IgD-negative memory B cell (primary cell): Measurements from ENCODE around the gene SOX21. TPM values are rescaled to one million over a fixed set of nuclear protein-coding genes. Genes with fewer than 3 reads are reported as not detected.

Experiments
- H3K27ac Mint-ChIP-seq, 3 donors: one replicate each; pipeline ENCODE4 v1.8.0; 2020 to 2022; ENCODE audit warnings: mild to moderate bottlenecking in 3 of 3, mixed read lengths in 3 of 3, moderate library complexity in 1 of 3
- H3K27me3 Mint-ChIP-seq: one replicate; pipeline ENCODE4 v1.8.0; 2021; ENCODE audit warnings: mixed read lengths
- H3K36me3 Mint-ChIP-seq: one replicate; pipeline ENCODE4 v1.8.0; 2020; ENCODE audit warnings: mild to moderate bottlenecking, mixed read lengths
- H3K4me1 Mint-ChIP-seq, 3 donors: one replicate each; pipeline ENCODE4 v1.8.0; 2020 to 2022; ENCODE audit warnings: mixed read lengths in 3 of 3, mild to moderate bottlenecking in 1 of 3
- H3K4me3 Mint-ChIP-seq, 4 donors: one replicate each; pipeline ENCODE4 v1.8.0; 2020 to 2022; ENCODE audit warnings: mild to moderate bottlenecking in 4 of 4, mixed read lengths in 4 of 4, moderate library complexity in 3 of 4
- H3K9me3 Mint-ChIP-seq, 3 donors: one replicate each; pipeline ENCODE4 v1.8.0; 2020 to 2021; ENCODE audit warnings: mixed read lengths in 3 of 3, mild to moderate bottlenecking in 1 of 3
- polyA plus RNA-seq: library from polyadenylated mRNA; unstranded; fragments of 300-500 nt; fragmentation: Illumina TruSeq; gene quantifications from one replicate; pipeline ENCODE4 v1.2.3, GENCODE V29; 2021

The SOX21 gene
- polyA plus RNA-seq, 1 donor from 2014 or later, result not detected

- peaks cover 0 to 3% (median 2%) of the 10 kb centered on the region in 3 donors for H3K4me1 Mint-ChIP-seq
- peaks cover 78% of the 10 kb centered on the region for H3K27me3 Mint-ChIP-seq
- peak overlapping the region in 2 of 3 donors; percentile 39 to 51 for H3K27ac Mint-ChIP-seq
- no peaks in the 10 kb centered on the region for H3K36me3 Mint-ChIP-seq
- peaks cover 0 to 23% (median 6%) of the 10 kb centered on the region in 3 donors for H3K9me3 Mint-ChIP-seq
- peak overlapping the region in 1 of 4 donors; percentile 65 for H3K4me3 Mint-ChIP-seq
Observed at GRCh38 chr13:94704377-94705080, 7.8 kb downstream of the SOX21 start.

DNA sequence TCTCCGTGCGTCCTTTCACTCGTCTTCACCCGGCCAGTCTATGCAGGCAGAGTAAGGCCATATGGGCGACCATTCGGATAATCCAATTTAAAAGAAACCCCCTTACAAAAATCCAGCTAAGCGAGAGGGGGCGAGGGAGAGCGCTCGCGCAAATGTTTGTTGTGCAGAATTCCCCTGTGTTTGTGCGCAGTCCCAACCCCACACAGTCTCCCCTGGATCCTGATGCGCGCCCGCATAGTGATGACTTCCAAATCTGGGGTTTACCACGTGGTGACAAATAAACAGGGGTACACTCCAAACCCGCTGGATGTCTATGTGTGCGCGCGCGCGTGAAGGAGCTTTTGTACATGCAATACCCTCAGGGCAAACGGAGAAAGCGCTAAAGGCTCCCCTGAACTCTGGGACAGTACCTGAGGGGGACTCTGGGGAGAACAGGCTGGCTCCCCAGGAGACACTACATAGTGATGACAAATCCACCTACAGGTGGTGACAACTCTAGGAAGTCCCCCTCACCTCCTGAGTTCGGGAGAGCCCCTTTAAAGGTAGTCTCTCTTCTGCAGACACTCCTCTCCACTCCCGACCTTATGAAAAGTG lies 8.5 kb downstream of the SOX21 start:
- no peak overlapping the region for H3K4me3 Mint-ChIP-seq

GRCh38 chr13:94703271-94703670 lies 9.1 kb downstream of the SOX21 start:
- Mint-ChIP-seq H3K27ac (peak overlapping the region in 2 of 3 donors; percentile 29 to 62), H3K4me1 (peaks cover 0 to 3% (median 0%) of the 10 kb centered on the region in 3 donors), H3K9me3 (peaks cover 0 to 19% (median 6%) of the 10 kb centered on the region in 3 donors), H3K27me3 (peaks cover 73% of the 10 kb centered on the region), H3K4me3 (peak overlapping the region in 1 of 4 donors; percentile 44), H3K36me3 (no peaks in the 10 kb centered on the region)

More for the DNA sequence above, 8.5 kb downstream of the SOX21 start:
- Mint-ChIP-seq H3K4me1 (peaks cover 0 to 3% (median 2%) of the 10 kb centered on the region in 3 donors), H3K27ac (peak overlapping the region in 2 of 3 donors; percentile 39 to 62), H3K36me3 (no peaks in the 10 kb centered on the region), H3K27me3 (peaks cover 74% of the 10 kb centered on the region), H3K9me3 (peaks cover 0 to 21% (median 6%) of the 10 kb centered on the region in 3 donors)

GRCh38 chr13:94702181-94703041 lies 9.9 kb downstream of the SOX21 start:
- Mint-ChIP-seq H3K4me3 (no peak overlapping the region), H3K27ac (no peak overlapping the region), H3K4me1 (peaks cover 0 to under 1% (median 0%) of the 10 kb centered on the region in 3 donors), H3K36me3 (no peaks in the 10 kb centered on the region), H3K9me3 (peaks cover 0 to 13% (median 6%) of the 10 kb centered on the region in 3 donors), H3K27me3 (peaks cover 66% of the 10 kb centered on the region)

DNA sequence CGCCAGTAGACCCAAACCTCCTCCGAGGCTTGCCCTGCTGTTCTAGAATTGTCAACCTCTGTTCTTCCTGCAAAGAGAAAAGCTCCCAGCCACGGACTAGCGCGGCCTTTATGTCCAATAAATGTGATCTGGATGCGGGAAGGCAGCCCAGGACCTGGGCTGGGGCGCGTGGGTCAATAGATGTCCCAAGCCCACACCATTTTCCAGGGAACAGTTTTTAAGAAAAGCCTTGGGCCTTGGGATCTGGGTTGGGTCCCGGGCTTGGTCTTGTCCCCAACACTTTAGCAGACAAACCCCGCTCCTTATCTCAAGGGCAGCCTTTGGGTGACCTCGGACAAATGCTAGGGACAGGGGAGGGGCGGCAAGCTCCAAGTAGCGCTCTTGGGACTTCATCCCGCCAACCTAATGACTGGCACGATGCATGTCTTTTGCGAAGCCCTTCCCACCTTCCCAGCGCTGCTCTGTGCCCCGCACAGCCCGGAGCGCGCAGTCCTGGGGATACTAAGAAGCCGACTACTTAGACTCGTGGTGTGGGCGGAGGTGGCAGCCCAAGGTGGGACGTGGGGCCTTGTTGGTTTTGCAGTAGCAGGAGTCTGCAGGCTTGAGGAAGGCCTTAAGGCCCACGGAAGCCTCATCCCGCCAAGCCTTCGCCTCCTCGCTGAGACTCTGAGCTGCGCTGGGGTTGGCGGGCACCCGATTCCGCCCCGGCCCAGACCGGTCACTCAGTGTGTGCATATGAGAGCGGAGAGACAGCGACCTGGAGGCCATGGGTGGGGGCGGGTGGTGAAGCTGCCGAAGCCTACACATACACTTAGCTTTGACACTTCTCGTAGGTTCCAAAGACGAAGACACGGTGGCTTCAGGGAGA lies 10.8 kb downstream of the SOX21 start:
- peaks cover 0 to 2% (median 0%) of the 10 kb centered on the region in 3 donors for H3K4me1 Mint-ChIP-seq
- peaks cover 0 to 11% (median 6%) of the 10 kb centered on the region in 3 donors for H3K9me3 Mint-ChIP-seq
- H3K36me3 Mint-ChIP-seq, result peaks cover 3% of the 10 kb centered on the region
- H3K27me3 Mint-ChIP-seq, result peaks cover 62% of the 10 kb centered on the region
- H3K4me3 Mint-ChIP-seq, result no peak overlapping the region
- H3K27ac Mint-ChIP-seq, result no peak overlapping the region

DNA sequence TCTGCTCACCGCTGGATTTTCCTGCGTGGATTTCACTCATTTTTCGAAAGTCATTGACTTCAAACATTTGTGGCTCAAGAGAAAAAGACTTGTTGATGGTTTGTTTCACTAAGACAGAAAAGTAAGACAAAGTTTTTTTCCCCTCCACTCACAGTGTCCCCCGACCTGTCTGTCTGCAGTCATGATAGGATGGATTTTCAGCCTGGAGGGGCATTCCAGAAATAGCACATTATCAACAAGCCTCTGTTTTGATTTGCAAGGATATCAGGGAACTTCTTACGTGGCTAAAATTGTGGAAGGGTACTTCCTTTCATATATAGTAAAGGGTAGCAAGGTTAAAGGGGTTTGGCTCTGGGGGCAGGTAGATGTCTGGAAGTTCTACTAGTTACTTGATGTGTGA lies 11.8 kb downstream of the SOX21 start:
- H3K27ac Mint-ChIP-seq, result no peak overlapping the region
- H3K4me3 Mint-ChIP-seq, result no peak overlapping the region
- H3K27me3 Mint-ChIP-seq, result peaks cover 61% of the 10 kb centered on the region
- H3K36me3 Mint-ChIP-seq, result peaks cover 3% of the 10 kb centered on the region
- H3K9me3 Mint-ChIP-seq, result peaks cover 0 to 8% (median 6%) of the 10 kb centered on the region in 3 donors
- H3K4me1 Mint-ChIP-seq, result peaks cover 0 to 2% (median 0%) of the 10 kb centered on the region in 3 donors

DNA sequence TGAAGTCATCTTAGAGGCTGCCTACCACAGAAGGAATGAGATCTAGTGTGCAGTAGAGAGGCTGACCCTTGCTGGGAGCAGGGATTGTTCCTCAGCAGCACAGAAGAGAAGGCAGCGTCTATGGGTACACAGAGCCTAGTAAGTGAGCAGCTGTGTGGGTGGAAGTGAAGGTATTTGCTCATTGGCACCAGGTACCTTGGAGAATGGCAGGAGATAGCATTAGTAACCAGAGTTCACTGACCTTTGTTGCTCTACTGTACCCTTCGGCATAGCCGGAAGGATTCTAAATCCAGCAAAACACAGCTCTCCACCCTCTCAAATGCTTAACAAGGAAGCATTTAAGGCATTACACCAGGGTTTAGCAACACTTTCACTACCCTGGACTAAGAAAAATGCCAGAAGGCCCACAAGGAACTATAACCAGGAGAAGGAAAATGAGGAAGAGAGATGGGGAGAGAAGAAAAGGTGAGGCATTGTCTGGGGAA lies 12.3 kb downstream of the SOX21 start:
- Mint-ChIP-seq H3K9me3 (peaks cover 0 to 6% (median 4%) of the 10 kb centered on the region in 3 donors), H3K27ac (no peak overlapping the region)

DNA sequence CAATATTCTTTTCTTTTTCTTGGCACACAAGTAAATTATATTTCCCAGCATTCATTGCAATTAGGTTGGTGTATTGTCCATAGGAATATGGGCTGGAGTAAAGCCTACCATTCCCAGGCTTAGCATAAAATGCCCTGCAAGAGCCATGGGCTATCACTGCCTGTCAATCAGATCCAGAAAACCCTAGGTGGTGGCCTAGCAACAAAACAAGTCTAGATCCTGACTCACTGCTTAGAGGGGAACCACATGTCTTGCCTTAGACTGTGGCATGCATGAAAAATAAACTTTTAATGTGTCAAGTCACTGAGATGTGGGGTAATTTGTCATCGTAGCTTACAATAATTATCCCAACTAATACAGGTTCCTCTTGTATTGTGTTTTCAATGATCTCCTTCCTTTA lies 16.2 kb downstream of the SOX21 start:
- H3K9me3 Mint-ChIP-seq, result no peaks in the 10 kb centered on the region
- peaks cover 8% of the 10 kb centered on the region for H3K36me3 Mint-ChIP-seq
- H3K27ac Mint-ChIP-seq, result no peak overlapping the region
- peaks cover 0 to 2% (median 0%) of the 10 kb centered on the region in 3 donors for H3K4me1 Mint-ChIP-seq
- H3K4me3 Mint-ChIP-seq, result no peak overlapping the region
- H3K27me3 Mint-ChIP-seq, result peaks cover 25% of the 10 kb centered on the region

More for the DNA sequence above, 12.3 kb downstream of the SOX21 start:
- Mint-ChIP-seq H3K4me1 (peaks cover 0 to 2% (median 0%) of the 10 kb centered on the region in 3 donors), H3K27me3 (peaks cover 56% of the 10 kb centered on the region), H3K4me3 (no peak overlapping the region), H3K36me3 (peaks cover 3% of the 10 kb centered on the region)

DNA sequence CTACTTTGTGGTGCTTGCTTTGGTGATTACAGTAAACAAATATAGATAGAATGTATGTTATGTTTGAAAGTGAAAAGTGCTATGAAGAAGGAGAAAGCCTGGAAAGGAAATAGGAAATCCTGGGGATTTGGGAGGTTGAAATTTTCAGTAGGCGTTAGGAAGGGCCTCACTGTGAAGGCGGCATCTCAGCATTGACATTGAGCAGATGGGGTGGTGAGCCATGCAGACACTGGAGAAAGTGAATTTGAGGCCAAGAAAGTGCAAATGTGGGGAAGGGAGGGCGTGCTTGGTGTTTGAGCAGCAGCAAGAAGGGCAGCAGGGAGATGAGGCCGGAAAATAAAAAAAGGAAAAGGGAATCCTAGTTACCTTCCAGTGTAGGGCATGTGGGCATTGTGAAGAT lies 20.3 kb downstream of the SOX21 start:
- Mint-ChIP-seq H3K9me3 (no peaks in the 10 kb centered on the region), H3K4me1 (peaks cover 0 to under 1% (median 0%) of the 10 kb centered on the region in 3 donors), H3K4me3 (no peak overlapping the region), H3K27ac (no peak overlapping the region), H3K27me3 (peaks cover 3% of the 10 kb centered on the region), H3K36me3 (peaks cover 6% of the 10 kb centered on the region)

DNA sequence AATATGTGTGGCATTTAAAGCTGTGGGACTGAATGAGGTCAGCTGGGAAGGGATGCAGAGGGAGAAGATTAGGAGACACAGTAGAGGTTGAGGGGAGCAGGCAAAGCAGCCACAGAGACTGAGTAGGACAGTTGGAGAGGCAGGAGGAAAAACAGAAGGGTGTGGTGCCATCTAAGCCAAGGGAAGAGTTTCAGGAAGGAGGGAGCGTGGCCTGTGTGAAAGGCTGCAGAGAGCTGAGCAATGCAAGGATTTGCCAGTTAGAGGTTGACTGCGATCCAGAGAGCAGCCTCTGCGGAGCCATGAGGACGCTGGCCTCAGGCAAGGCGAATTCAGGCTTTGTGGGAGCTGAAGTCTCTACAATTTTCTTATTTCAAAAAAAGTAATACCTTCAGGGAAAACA lies 28.9 kb downstream of the SOX21 start:
- Mint-ChIP-seq H3K27me3 (peaks cover 5% of the 10 kb centered on the region), H3K27ac (no peak overlapping the region), H3K36me3 (no peaks in the 10 kb centered on the region), H3K4me3 (peak overlapping the region in 1 of 4 donors; percentile 5), H3K9me3 (peaks cover 0 to 5% (median 2%) of the 10 kb centered on the region in 3 donors), H3K4me1 (peaks cover 0 to 2% (median 0%) of the 10 kb centered on the region in 3 donors)

- Mint-ChIP-seq H3K36me3 (no peaks in the 10 kb centered on the region), H3K27ac (no peak overlapping the region)
Observed at GRCh38 chr13:94682229-94682628, 30.1 kb downstream of the SOX21 start.

GRCh38 chr13:94679614-94680013 lies 32.7 kb downstream of the SOX21 start:
- Mint-ChIP-seq H3K36me3 (no peaks in the 10 kb centered on the region), H3K9me3 (no peaks in the 10 kb centered on the region), H3K4me1 (peaks cover 0 to 2% (median 0%) of the 10 kb centered on the region in 3 donors), H3K27me3 (peaks cover 8% of the 10 kb centered on the region), H3K4me3 (no peak overlapping the region), H3K27ac (no peak overlapping the region)

More at GRCh38 chr13:94682229-94682628, 30.1 kb downstream of the SOX21 start:
- Mint-ChIP-seq H3K9me3 (peaks cover 0 to 5% (median 2%) of the 10 kb centered on the region in 3 donors), H3K27me3 (peaks cover 5% of the 10 kb centered on the region), H3K4me3 (no peak overlapping the region), H3K4me1 (peaks cover 0 to 2% (median 0%) of the 10 kb centered on the region in 3 donors)

DNA sequence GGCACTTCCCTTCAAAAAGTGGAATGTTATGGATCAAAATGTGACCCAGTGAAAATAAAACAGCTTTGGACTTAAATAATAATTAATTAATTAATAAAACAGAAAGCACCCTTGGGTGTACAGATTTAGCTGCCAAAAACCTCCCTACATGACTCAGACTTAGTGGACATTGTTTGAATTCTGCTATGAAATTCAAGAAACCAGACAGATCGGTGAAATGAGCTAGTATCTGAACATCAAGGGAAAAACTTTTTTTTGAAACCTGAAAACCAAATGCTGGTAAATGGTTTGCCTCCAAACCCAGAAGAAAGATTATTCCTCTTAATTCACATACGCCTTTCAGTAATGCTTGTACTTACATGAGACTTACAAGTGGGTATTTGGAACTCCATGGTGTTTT lies 33.5 kb downstream of the SOX21 start:
- Mint-ChIP-seq H3K27ac (no peak overlapping the region), H3K36me3 (no peaks in the 10 kb centered on the region), H3K4me3 (no peak overlapping the region), H3K4me1 (peaks cover 0 to 2% (median 0%) of the 10 kb centered on the region in 3 donors), H3K9me3 (no peaks in the 10 kb centered on the region), H3K27me3 (peaks cover 8% of the 10 kb centered on the region)

DNA sequence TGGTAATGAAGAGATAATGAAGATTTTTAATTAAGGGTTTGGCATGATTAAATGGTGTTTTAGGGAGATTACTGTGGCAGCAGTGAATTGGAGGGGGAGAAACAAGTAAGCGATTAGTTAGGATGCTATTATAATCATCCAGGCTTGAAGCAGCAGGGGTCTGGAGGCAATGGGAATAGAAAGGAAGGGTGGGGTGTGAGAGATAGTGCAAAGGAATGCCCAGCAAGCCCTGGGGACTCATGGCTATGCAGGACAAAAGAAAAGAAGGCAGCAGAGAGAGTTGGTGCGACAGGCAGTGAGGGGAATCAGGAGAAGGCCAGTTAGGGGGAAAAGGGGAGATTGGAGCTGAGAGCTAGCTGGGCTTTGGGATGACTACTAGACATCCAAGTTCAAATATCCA lies 34.5 kb downstream of the SOX21 start:
- H3K4me1 Mint-ChIP-seq, result no peaks in the 10 kb centered on the region
- H3K36me3 Mint-ChIP-seq, result no peaks in the 10 kb centered on the region
- no peak overlapping the region for H3K27ac Mint-ChIP-seq
- peaks cover 7% of the 10 kb centered on the region for H3K27me3 Mint-ChIP-seq
- H3K9me3 Mint-ChIP-seq, result no peaks in the 10 kb centered on the region
- no peak overlapping the region for H3K4me3 Mint-ChIP-seq
